NCI-H2227 treated with DMSO at 0.1 percent for 48 hours (cell line): ENCODE results near the gene TCF3.
"Not testable (repeated sequence)": the region's sequence is repeated elsewhere in the genome, so short reads cannot be mapped to it uniquely, and the experiment has no call there.

Experiments used
- DNase-seq: peaks from one replicate; lab custom pipeline; 2025; lab: John Stamatoyannopoulos, UW

Gene TCF3

DNA sequence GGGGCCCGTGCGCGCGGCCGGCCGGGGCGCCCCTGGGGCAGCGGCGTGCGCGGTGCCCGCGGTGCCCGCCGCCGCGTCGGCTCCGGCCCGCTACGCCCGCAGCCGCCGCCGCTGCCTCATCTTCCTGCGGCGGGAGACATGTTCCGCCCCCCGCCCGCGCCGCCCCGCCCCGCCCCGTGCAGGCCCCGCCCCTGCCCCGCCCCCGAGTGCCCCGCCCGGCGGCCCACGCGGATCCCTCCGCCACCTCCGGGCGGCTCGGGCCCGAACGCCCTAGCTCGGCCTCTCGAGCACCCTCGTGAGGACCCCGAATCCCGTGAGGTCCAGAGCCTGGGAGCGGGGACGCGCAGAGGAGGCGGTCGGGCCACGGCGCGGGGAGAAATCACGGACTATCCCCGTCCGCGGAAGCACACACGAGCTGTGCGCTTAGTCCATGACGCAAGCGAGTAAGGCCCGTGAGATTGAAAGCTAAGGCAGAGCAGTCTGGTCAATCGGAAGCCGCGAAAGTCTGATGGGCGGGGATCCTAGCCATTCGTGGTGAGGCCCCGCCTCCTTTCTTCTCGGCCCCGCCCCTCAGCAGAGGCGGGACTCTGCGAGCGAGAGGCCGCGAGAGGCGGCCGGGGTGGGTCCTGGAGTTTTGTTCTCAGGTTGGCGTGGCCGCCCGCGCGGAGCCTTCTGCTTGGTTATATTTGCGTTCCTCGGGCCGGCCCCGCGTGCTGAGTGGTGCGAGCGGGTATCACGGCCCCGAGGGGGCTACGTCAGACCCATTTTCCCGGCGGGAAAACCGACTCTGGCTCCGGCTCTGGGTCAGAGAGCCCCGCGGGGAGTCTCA lies at the start of gene TCF3:
TSS of gene TCF3 (minus strand) at position 145 of the 829 bp plus-strand sequence. CDS start 2,367 bp downstream, outside the sequence.
- DNase-seq: peak; percentile 90

DNA sequence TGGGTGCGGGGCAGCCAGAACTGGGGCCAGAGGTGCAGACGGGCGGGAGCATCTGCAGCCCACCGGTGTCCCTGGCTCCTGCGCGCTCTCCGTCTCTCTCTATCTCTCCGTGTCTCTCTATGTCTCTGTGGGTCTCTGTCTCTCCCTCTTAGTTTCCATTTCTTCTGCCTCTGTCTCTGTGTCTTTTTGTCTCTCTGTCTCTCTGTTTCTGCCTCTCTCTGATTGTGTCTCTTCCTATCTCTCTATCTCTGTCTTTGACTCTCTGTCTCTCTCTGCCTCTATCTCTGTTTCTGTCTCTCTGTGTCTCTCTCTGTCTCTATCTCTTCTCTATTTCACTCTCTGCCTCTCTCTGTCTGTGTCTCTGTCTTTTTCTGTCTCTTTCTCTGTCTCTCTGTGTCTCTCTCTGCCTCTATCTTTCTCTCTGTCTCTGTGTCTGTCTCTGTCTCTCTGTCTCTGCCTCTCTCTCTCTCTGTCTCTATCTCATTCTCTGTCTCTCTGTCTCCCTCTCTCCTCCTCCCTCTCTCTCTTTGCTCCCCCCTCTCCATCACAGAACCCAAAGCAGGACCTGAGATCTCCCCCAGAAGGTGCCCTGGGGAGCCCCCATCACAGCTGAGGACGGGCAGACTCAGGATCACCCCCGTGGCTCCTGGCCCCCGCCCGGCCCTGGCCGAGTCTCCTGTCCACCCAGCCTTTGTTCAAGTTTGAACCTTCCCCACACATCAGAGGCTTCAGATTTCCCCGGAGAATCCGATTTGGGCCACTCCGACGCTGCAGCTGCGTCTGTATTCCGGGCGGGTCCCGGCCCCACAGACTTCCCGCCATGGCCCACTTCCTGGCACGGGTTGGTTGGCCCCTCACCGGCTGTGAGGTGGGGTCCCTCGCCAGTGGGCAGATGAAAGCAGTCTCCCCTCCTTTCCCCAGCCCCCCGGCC lies 48.6 kb upstream of the TCF3 start:
- DNase-seq: no peak

DNA sequence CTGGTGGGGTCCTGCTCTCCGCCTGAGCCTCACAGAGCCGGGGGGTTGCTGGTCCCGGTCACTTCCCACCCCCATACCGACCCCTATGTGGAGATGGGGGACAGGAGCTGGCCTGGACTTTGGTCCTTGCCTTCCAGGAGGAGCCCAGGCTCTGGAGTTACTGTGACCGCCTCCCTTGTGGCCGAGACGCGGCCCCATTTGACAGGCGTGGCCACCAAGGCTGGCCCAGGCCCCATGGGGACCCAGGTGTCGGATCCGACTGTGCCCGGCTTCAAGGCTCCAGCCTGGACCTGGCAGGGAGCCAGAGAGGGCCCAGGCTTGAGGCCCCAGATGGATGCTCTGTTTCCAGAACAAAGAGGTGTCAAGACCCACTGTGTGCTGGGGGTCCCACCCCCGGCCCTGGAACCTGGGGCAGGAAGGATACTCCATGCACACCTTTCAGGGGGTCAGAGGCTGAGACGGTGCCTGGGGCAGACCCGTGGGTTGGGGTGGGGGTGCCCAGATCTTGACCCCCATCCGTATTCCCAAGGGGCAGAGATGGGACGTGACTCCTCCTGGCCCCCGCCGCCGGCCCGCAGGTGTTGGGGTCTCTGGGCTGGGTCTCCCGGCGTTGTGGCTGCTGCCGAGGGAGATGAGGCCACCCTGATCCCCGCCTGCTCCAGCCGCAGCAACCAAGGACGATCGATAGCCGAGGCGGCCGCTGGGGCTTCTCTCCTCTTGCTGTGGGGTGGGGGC lies 47.8 kb upstream of the TCF3 start:
- no peak for DNase-seq

GRCh38 chr19:1699386-1699785 lies 47.0 kb upstream of the TCF3 start:
- no peak for DNase-seq

- DNase-seq: no peak
Observed at GRCh38 chr19:1698636-1699035, 46.2 kb upstream of the TCF3 start.

DNA sequence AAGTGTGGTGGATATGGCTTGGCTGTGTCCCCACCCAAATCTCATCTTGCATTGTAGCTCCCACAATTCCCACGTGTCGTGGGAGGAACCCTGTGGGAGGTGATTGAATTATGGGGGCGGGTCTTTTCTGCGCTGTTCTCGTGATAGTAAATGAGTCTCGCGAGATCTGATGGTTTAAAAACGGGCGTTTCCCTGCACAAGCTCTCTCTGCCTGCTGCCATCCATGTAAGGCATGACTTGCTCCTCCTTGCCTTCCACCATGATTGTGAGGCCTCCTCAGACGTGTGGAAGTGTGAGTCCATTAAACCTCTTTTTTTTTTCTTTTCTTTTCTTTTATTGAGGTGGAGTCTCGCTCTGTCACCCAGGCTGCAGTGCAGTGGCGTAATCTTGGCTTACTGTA lies 43.1 kb upstream of the TCF3 start:
- not testable (repeated sequence) for DNase-seq

- no peak for DNase-seq
Observed at GRCh38 chr19:1691589-1692290, 39.3 kb upstream of the TCF3 start.

DNA sequence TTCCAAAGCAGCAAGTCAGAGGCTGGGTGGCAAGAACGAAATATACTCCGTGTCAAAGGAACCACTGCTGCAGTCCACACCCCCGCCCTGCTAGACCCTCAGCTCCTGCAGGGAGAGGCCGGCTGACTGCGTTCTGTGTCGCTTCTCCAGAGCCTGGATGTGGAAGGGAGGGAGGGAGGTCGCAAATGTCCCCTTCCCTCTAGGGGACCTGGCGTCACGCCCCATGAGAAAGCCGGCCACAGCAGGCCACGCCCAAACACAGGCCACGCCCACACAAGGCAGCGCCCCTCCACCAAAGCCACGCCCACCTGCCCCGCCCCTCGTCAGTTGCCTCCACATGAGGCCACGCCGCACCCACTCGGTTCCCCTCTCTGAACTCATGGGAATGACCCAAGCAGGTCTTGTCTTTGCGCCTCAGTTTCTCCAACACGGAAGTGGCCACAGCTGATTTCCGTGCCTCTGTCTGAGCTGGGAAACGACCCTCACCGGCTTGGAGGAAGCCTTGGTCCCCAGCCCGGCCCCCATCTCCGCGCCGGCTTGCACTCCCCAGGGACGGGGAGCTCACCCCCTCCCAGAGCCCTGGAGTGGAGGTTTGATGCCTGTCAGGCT lies 38.4 kb upstream of the TCF3 start:
- peak; percentile 5 for DNase-seq

DNA sequence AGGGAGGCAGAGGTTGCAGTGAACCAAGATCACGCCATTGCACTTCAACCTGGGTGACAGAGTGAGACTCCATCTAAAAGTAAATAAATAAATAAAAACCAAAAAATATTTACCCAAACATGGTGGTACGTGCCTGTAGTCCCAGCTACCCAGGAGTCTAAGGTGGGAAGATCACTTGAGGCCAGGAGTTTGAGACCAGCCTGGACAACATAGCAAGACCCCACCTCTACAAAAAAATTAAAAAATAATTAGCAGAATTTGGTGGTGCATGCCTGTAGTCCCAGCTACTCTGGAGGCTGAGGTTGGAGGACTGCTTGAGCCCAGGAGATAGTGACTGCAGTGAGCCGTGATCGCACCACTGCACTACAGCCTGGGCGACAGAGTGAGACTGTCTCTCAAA lies 33.4 kb upstream of the TCF3 start:
- DNase-seq: not testable (repeated sequence)

DNA sequence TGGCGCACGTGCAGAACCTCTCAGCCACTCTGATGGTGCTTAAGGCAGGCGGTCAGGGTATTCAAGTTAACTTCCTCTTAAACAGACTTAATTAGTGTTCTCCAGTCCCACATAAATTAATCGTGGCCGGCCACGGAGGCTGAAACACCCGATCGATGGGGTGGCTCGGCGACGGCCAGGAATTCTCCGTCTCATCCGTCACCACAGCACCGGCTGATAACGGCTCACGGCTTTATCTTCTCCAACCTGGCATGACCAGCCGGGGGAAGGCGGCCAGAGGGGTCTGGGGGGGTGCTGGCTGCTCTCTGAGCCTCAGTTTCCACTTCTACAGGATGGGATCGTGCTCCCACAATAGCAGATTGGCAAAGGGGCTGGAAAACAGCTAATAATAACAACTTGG lies 32.6 kb upstream of the TCF3 start:
- DNase-seq: no peak

DNA sequence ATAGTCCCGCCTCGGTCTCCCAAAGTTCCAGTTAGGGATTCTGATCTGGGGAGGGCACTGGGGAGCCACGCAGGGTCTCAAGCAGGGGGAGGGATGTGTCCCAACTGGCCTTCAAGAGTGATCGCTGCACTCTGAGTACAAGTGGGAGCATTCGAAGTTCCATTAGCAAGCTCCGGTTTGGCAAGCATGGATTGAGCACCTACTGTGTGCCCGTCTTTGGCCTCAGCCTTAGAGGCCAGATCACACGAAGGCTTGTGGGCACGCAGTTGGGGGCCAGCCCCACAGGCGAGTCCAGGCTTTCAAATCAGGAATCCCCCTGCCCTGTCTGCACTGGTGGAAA lies 32.1 kb upstream of the TCF3 start:
- no peak for DNase-seq

DNA sequence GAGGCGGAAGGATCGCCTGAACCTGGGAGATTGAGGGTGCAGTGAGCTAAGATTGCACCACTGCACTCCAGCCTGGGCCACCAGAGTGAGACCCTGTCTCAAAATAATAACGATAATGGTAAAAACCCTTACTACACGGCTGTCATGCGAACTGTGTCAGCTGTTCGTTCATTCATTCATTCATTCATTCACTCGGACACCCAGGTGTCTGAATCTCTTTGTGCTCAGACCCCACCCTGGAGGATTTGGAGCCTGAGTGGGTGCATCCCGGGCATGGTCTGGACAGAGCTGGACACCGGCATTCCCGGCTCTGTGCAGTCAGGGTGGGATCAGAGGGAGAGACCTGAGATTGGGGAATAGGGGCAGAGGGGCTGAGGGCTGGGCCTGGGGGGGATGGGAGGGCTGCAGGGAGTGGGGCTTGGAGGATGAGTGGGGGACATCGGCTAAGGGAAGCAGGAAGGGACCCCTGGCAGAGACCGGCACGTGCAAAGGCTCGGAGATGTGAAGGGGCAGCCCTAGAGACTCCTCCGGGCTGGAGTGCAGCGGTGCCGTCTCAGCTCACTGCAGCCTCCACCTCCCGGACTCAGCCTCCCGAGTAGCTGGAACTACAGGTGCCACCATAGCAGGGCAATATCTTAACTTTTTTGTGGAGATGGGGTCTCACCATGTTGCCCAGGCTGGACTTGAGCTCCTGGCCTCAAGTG lies 31.6 kb upstream of the TCF3 start:
- DNase-seq: no peak

GRCh38 chr19:1680976-1681375 lies 28.6 kb upstream of the TCF3 start:
- no peak for DNase-seq

- no peak for DNase-seq
Observed at GRCh38 chr19:1678073-1678472, 25.7 kb upstream of the TCF3 start.

GRCh38 chr19:1676351-1677266 lies 24.2 kb upstream of the TCF3 start:
- no peak for DNase-seq

DNA sequence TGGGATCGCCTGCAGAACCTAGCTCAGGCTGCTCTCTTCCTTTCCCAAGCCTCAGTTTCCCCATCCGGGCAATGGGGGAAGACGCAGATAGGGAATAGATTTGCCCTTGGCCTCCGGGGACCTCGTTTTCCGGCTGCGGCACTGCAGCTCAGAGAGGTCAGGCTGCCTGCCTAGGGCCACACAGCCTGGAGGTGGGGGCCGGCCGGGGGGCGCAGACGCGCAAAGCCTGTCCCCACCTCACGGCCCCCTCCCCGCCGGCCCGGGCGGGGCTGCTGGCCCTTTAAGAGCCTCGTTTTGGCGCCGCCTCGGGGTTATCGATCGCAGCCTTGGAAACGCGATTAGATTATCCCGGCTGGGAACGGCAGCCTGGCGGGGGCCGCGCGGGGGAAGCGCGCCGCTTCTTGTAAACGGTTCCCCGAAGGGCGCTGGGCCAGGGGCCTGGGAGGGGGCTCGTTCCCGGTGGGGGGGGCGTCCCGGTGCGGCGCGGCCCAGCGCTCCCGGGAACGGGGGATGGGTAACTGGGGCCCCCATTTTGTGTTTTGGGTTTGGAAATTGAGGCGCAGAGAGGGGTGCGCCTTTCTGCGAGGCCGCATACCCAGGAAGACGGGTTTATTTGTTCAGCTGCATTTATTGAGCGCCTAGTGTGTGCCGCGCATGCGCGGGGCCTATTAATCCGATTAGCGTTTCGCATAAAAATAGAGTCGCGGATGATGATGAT lies 23.4 kb upstream of the TCF3 start:
- no peak for DNase-seq

DNA sequence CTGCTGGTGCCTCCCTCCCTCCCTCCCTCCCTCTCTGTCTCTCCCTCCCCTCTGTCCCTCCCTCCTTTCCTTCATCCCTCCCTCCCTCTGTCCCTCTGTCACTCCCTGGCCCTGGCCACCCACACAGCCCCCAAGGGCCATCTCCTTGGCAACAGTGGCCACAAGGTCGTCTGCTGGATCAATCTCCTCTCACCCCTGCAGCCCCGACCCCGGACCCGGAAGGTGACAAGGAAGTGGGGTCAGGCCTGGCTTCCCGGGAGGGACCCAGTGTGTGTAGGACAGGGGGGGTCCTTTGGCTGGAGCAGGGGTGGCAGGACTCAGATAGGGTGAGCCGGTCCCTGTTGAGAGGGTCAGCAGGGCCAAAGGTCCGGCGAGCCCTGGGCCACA lies 21.9 kb upstream of the TCF3 start:
- DNase-seq: no peak

DNA sequence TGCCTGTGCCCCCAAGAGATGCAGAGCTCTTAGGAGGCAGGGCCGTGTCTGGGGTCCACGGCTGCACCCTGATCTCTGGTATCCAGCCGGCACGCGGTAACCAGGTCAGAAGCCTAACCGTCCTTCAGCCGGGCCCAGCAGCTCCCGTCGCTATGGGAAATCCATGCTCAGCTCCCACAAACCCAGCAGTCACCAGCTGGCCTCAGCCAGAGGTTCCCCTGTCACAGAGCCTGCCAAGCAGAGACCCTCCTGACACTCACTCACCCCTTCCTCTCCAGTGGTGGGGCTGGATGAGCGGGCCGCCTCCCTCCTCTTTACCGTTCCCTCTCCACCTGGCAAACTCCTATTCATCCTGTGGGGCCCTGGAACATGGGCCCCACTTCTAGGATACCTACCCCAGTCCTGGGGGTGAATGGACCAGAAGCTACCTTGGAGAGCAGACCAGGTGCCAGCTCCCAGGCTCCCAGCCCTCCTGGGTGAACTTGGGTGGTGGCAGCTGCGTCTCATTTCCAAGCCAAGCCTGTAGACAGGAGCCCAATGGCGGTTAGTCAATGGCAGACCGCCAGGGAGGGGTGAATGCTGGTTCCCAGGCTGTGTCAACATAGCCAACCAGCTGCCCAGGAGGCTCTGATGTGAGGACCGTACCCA lies 21.4 kb upstream of the TCF3 start:
- DNase-seq: no peak
